ENCODE measurements around the gene COA1.

COA1 gene

GRCh38 chr7:43701500-43701854 lies 27.8 kb downstream of the COA1 start:
- Histone ChIP-seq H3K9me3 (ENCODE audit: insufficient read depth, low read length) (no peaks in the 10 kb centered on the region), H3K27me3 (ENCODE audit: low read length) (no peaks in the 10 kb centered on the region), H3K9ac (ENCODE audit: low read length) (peak overlapping the region; percentile 53), H3K9me2 (replicated peaks; ENCODE audit: insufficient read depth, low read length) (no peaks in the 10 kb centered on the region), H2AFZ (ENCODE audit: low read depth, low read length, severe bottlenecking) (no peak overlapping the region), H4K20me1 (ENCODE audit: low read depth, low read length) (no peaks in the 10 kb centered on the region), H3K79me2 (ENCODE audit: insufficient read depth, low read length) (peaks cover 97% of the 10 kb centered on the region), H3F3A (ENCODE audit: insufficient read depth) (peaks cover 29% of the 10 kb centered on the region), H3K27ac (ENCODE audit: low read depth, low read length) (peak overlapping the region; percentile 83), H3K4me2 (ENCODE audit: low read depth, low read length, poor library complexity, severe bottlenecking) (peak overlapping the region; percentile 68), H3K36me3 (ENCODE audit: low read length) (no peaks in the 10 kb centered on the region), H3K4me3 (ENCODE audit: insufficient read depth, low read length, poor library complexity, severe bottlenecking) (no peak overlapping the region)
- TF ChIP-seq CTCF (IDR thresholded peaks at IDR 0.05; ENCODE audit: insufficient read depth, low read length, poor library complexity, severe bottlenecking) (no peak), EZH2phosphoT487 (conservative IDR thresholded peaks at IDR 0.05; ENCODE audit: low read length) (no peak)

GRCh38 chr7:43700646-43701499 lies 28.4 kb downstream of the COA1 start:
- no peak overlapping the region for H2AFZ ChIP-seq (ENCODE audit: low read depth, low read length, severe bottlenecking)
- H3K4me2 ChIP-seq (ENCODE audit: low read depth, low read length, poor library complexity, severe bottlenecking), result peak overlapping the region; percentile 68
- peak overlapping the region; percentile 83 for H3K27ac ChIP-seq (ENCODE audit: low read depth, low read length)
- H3K27me3 ChIP-seq (ENCODE audit: low read length), result no peaks in the 10 kb centered on the region
- peaks cover 97% of the 10 kb centered on the region for H3K79me2 ChIP-seq (ENCODE audit: insufficient read depth, low read length)
- H3K9me3 ChIP-seq (ENCODE audit: insufficient read depth, low read length), result no peaks in the 10 kb centered on the region
- H3F3A ChIP-seq (ENCODE audit: insufficient read depth), result peaks cover 32% of the 10 kb centered on the region
- no peaks in the 10 kb centered on the region for H4K20me1 ChIP-seq (ENCODE audit: low read depth, low read length)
- H3K9ac ChIP-seq (ENCODE audit: low read length), result peak overlapping the region; percentile 53
- no peak for TF ChIP-seq EZH2phosphoT487 (conservative IDR thresholded peaks at IDR 0.05; ENCODE audit: low read length)
- TF ChIP-seq CTCF (IDR thresholded peaks at IDR 0.05; ENCODE audit: insufficient read depth, low read length, poor library complexity, severe bottlenecking), result no peak
- no peak overlapping the region for H3K4me3 ChIP-seq (ENCODE audit: insufficient read depth, low read length, poor library complexity, severe bottlenecking)
- no peaks in the 10 kb centered on the region for H3K9me2 ChIP-seq (replicated peaks; ENCODE audit: insufficient read depth, low read length)
- H3K36me3 ChIP-seq (ENCODE audit: low read length), result peaks cover 4% of the 10 kb centered on the region; the same call in 1 of the 2 replicates

GRCh38 chr7:43700059-43700501 lies 29.2 kb downstream of the COA1 start:
- Histone ChIP-seq H3K9me3 (ENCODE audit: insufficient read depth, low read length) (no peaks in the 10 kb centered on the region), H3K27me3 (ENCODE audit: low read length) (no peaks in the 10 kb centered on the region), H3K4me2 (ENCODE audit: low read depth, low read length, poor library complexity, severe bottlenecking) (peak overlapping the region; percentile 68), H4K20me1 (ENCODE audit: low read depth, low read length) (no peaks in the 10 kb centered on the region), H2AFZ (ENCODE audit: low read depth, low read length, severe bottlenecking) (no peak overlapping the region), H3K9ac (ENCODE audit: low read length) (peak overlapping the region; percentile 53), H3K9me2 (replicated peaks; ENCODE audit: insufficient read depth, low read length) (no peaks in the 10 kb centered on the region), H3K36me3 (ENCODE audit: low read length) (peaks cover 4% of the 10 kb centered on the region; the same call in 1 of the 2 replicates), H3F3A (ENCODE audit: insufficient read depth) (peaks cover 38% of the 10 kb centered on the region), H3K79me2 (ENCODE audit: insufficient read depth, low read length) (peaks cover 97% of the 10 kb centered on the region), H3K4me3 (ENCODE audit: insufficient read depth, low read length, poor library complexity, severe bottlenecking) (peak overlapping the region; percentile 29), H3K27ac (ENCODE audit: low read depth, low read length) (peak overlapping the region; percentile 83)
- TF ChIP-seq CTCF (IDR thresholded peaks at IDR 0.05; ENCODE audit: insufficient read depth, low read length, poor library complexity, severe bottlenecking) (peak; percentile 74), EZH2phosphoT487 (conservative IDR thresholded peaks at IDR 0.05; ENCODE audit: low read length) (no peak)

Measured in SU-DHL-6 (cell line).